Amniotic epithelial cell (primary cell): ENCODE measurements around the gene TNFRSF14.

Experiments used
- DNase-seq: peaks from one replicate; pipeline ENCODE4 v3.0.0-alpha.2; 2010; ENCODE audit warnings: low read depth

The TNFRSF14 gene

GRCh38 chr1:2556277-2556677 is at the start of gene TNFRSF14:
TNFRSF14 (plus strand) TSS chr1:2556371; CDS start chr1:2556665, 294 bp downstream.
- DNase-seq = peak; percentile 16

- DNase-seq = no peak
These were observed 49.1 kb upstream of the TNFRSF14 start for GRCh38 chr1:2506901-2507565.

- DNase-seq = no peak
These were observed 48.4 kb upstream of the TNFRSF14 start for GRCh38 chr1:2507744-2508155.

GRCh38 chr1:2508180-2508579 is 48.0 kb upstream of the TNFRSF14 start:
- DNase-seq = no peak

- no peak for DNase-seq
These were observed 47.4 kb upstream of the TNFRSF14 start for GRCh38 chr1:2508751-2509150.

- no peak for DNase-seq
These were observed 46.6 kb upstream of the TNFRSF14 start for GRCh38 chr1:2509589-2509988.

GRCh38 chr1:2510366-2511155 is 45.6 kb upstream of the TNFRSF14 start:
- DNase-seq = no peak

- DNase-seq = no peak
These were observed 43.2 kb upstream of the TNFRSF14 start for GRCh38 chr1:2512862-2513421.

- DNase-seq = no peak
These were observed 42.1 kb upstream of the TNFRSF14 start for GRCh38 chr1:2513939-2514652.

- DNase-seq = no peak
These were observed 41.1 kb upstream of the TNFRSF14 start for GRCh38 chr1:2514863-2515762.

GRCh38 chr1:2515763-2516080 is 40.4 kb upstream of the TNFRSF14 start:
- no peak for DNase-seq

GRCh38 chr1:2516124-2516523 is 40.0 kb upstream of the TNFRSF14 start:
- no peak for DNase-seq

GRCh38 chr1:2516946-2517345 is 39.2 kb upstream of the TNFRSF14 start:
- DNase-seq = no peak

- no peak for DNase-seq
These were observed 38.2 kb upstream of the TNFRSF14 start for GRCh38 chr1:2517966-2518365.

GRCh38 chr1:2518528-2518927 is 37.6 kb upstream of the TNFRSF14 start:
- DNase-seq = no peak

- no peak for DNase-seq
These were observed 37.0 kb upstream of the TNFRSF14 start for GRCh38 chr1:2519029-2519685.

GRCh38 chr1:2519729-2520128 is 36.4 kb upstream of the TNFRSF14 start:
- DNase-seq = no peak

GRCh38 chr1:2520206-2520605 is 36.0 kb upstream of the TNFRSF14 start:
- no peak for DNase-seq

- no peak for DNase-seq
These were observed 35.4 kb upstream of the TNFRSF14 start for GRCh38 chr1:2520806-2521205.

GRCh38 chr1:2522230-2522629 is 33.9 kb upstream of the TNFRSF14 start:
- DNase-seq = no peak
